ENCODE results near the gene MCC. TPM values are rescaled to one million over a fixed set of nuclear protein-coding genes. Genes with fewer than 3 reads are reported as not detected.

MCC gene
- total and polyA plus RNA-seq, 2 experiments from 2014 or later = 3.4 to 8.8 TPM

DNA sequence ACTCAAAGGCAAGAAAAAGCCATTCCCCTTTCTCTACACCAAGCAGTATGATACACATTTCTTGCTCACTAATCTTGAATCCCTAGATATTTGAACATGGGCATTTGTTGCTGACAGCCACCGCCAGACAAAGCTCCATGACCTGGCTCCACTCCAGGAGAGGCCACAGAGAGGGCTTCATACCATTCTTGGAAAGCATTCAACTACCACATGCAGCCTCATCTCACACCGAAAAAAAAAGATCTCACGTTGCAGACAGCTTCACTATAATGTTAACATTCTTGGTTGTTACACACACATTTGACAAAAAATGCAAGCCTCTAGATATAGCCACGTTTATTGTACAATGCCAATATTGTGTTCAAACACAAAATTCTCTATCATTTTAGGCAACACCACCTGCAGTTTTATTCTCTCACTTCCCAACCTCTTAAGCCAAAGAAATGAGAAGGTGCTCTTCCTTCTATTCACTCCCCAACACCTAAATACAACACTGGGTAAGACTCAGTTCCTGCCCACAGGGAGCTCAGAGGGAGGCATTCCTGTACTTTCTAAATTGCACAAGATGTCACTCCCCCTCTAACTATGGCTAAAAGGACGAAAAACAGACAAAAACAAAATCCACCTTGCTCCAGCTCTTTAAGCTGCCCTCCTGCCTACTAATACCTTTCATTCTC, 275.9 kb downstream of the MCC start:
- Histone ChIP-seq H3K79me2 (ENCODE audit: insufficient read depth) (no peaks in the 10 kb centered on the region; the same call in 1 of the 2 replicates), H3K4me3 (no peak overlapping the region), H3K27me3 (replicated peaks; ENCODE audit: insufficient read depth) (no peaks in the 10 kb centered on the region), H4K20me1 (ENCODE audit: insufficient read depth) (no peaks in the 10 kb centered on the region), H3K36me3 (ENCODE audit: low read depth) (no peaks in the 10 kb centered on the region), H2AFZ (no peak overlapping the region), H3K9me3 (ENCODE audit: low read depth) (no peaks in the 10 kb centered on the region), H3K9me2 (ENCODE audit: insufficient read depth) (no peaks in the 10 kb centered on the region), H3K4me1 (ENCODE audit: insufficient read depth) (peaks cover 6% of the 10 kb centered on the region), H3K4me2 (ENCODE audit: unreplicated experiment) (no peak overlapping the region), H3K27ac (no peak overlapping the region), H3F3A (ENCODE audit: insufficient read depth) (no peaks in the 10 kb centered on the region), H3K9ac (no peak overlapping the region)
- peak; percentile 39 for DNase-seq
- TF ChIP-seq EZH2 (IDR thresholded peaks at IDR 0.05; ENCODE audit: insufficient read depth, poor library complexity, severe bottlenecking) = no peak
- WGBS, 2 experiments (ENCODE audit: low coverage in 1 of 2, low lambda C conversion rate in 2 of 2, missing lambda C conversion rate in 2 of 2) = 40 to 41% methylated on average over 5 of the region's 5 CpGs
- in situ Hi-C loops (cut with MboI) = no loop called here

DNA sequence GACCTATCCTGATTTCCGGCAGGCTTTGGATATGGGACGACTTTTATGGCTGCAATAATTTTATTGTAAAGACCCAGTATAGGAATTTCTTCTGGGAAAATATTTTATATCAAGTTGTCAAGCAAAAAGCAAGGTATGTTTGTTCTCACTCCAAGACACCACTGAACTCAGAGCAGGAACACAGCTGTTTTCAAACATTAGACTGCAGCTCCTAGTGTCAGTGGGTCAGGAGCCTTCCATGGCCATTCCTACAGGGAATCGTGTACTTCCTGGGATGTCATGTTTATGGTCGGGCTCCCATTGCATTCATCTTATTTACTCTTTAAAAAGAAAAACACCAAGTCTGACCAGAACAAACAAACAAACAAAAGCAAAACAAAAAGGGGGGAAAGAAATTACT, 278.8 kb downstream of the MCC start:
- H2AFZ ChIP-seq = no peak overlapping the region
- no peak overlapping the region for H3K4me2 ChIP-seq (ENCODE audit: unreplicated experiment)
- H3K4me1 ChIP-seq (ENCODE audit: insufficient read depth) = peaks cover 6% of the 10 kb centered on the region
- no peaks in the 10 kb centered on the region; the same call in 1 of the 2 replicates for H3K79me2 ChIP-seq (ENCODE audit: insufficient read depth)
- H3K27ac ChIP-seq = no peak overlapping the region
- no peaks in the 10 kb centered on the region for H3K36me3 ChIP-seq (ENCODE audit: low read depth)
- TF ChIP-seq EZH2 (IDR thresholded peaks at IDR 0.05; ENCODE audit: insufficient read depth, poor library complexity, severe bottlenecking) = no peak
- no peak for TF ChIP-seq EZH2phosphoT487 (IDR thresholded peaks at IDR 0.05; ENCODE audit: insufficient read depth, low read depth)
- no peaks in the 10 kb centered on the region for H3F3A ChIP-seq (ENCODE audit: insufficient read depth)
- WGBS, 2 experiments (ENCODE audit: low coverage in 1 of 2, low lambda C conversion rate in 2 of 2, missing lambda C conversion rate in 2 of 2) = 72 to 75% methylated on average over 4 of the region's 4 CpGs
- no peaks in the 10 kb centered on the region for H3K27me3 ChIP-seq (replicated peaks; ENCODE audit: insufficient read depth)
- H3K9me3 ChIP-seq (ENCODE audit: low read depth) = no peaks in the 10 kb centered on the region
- no peaks in the 10 kb centered on the region for H4K20me1 ChIP-seq (ENCODE audit: insufficient read depth)
- in situ Hi-C loops (cut with MboI) = no loop called here
- DNase-seq = no peak
- no peaks in the 10 kb centered on the region for H3K9me2 ChIP-seq (ENCODE audit: insufficient read depth)
- no peak overlapping the region for H3K9ac ChIP-seq
- no peak overlapping the region for H3K4me3 ChIP-seq

DNA sequence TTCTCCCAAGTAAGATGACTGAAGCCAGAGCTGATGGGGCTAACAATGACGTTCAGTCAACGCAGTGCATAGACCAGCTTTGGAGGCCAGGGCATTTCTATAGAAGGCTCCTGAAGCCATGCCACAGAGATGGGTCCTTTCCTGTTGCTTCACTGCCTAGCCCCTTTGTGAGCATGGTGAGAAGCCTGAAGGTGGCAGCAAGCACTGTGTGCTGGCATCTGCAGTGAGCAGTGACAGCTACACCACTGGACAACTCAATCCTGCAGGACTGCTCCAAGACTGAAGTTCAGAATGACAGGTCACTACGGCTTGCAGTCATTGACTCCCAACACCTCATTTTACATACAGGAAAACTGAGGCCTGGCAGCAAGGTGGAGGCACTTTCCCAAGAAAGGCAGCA, 282.4 kb downstream of the MCC start:
- H4K20me1 ChIP-seq (ENCODE audit: insufficient read depth) = no peaks in the 10 kb centered on the region
- in situ Hi-C loops (cut with MboI) = no loop called here
- H3K9me3 ChIP-seq (ENCODE audit: low read depth) = no peaks in the 10 kb centered on the region
- no peak overlapping the region for H3K9ac ChIP-seq
- no peak overlapping the region for H3K4me3 ChIP-seq
- peaks cover 19% of the 10 kb centered on the region for H3K4me1 ChIP-seq (ENCODE audit: insufficient read depth)
- H3K9me2 ChIP-seq (ENCODE audit: insufficient read depth) = no peaks in the 10 kb centered on the region
- H3F3A ChIP-seq (ENCODE audit: insufficient read depth) = no peaks in the 10 kb centered on the region
- TF ChIP-seq EZH2 (IDR thresholded peaks at IDR 0.05; ENCODE audit: insufficient read depth, poor library complexity, severe bottlenecking) = no peak
- no peak for DNase-seq
- no peaks in the 10 kb centered on the region for H3K27me3 ChIP-seq (replicated peaks; ENCODE audit: insufficient read depth)
- no peaks in the 10 kb centered on the region; the same call in 1 of the 2 replicates for H3K79me2 ChIP-seq (ENCODE audit: insufficient read depth)
- H3K27ac ChIP-seq = no peak overlapping the region
- H3K36me3 ChIP-seq (ENCODE audit: low read depth) = no peaks in the 10 kb centered on the region
- no peak overlapping the region for H3K4me2 ChIP-seq (ENCODE audit: unreplicated experiment)
- no peak overlapping the region for H2AFZ ChIP-seq
- 85 to 97% methylated on average over 3 of the region's 3 CpGs for WGBS, 2 experiments (ENCODE audit: low coverage in 1 of 2, low lambda C conversion rate in 2 of 2, missing lambda C conversion rate in 2 of 2)

DNA sequence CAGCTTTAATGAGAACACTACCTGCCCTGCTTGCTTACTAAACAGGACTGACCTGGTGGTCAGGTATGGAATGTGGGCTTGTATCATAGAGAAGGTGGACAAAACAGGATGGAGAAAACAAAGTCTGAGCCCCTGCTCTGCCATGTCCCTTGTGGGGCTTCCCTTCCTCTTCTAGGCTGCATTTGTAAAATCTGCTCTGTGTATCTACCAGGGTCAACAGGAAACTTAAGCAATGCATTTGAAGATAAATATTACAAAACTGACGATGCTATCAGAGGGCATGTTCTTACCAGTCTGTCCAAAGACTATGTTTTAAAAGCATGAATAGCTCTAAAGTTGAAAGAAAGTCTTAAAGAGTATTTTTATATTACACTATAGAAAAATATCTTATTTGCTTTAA, 282.9 kb downstream of the MCC start:
- in situ Hi-C loops (cut with MboI) = no loop called here
- Histone ChIP-seq H3K36me3 (ENCODE audit: low read depth) (no peaks in the 10 kb centered on the region), H4K20me1 (ENCODE audit: insufficient read depth) (no peaks in the 10 kb centered on the region), H3K79me2 (ENCODE audit: insufficient read depth) (no peaks in the 10 kb centered on the region; the same call in 1 of the 2 replicates), H3K4me3 (no peak overlapping the region), H3K27ac (no peak overlapping the region), H3F3A (ENCODE audit: insufficient read depth) (no peaks in the 10 kb centered on the region), H3K9me2 (ENCODE audit: insufficient read depth) (no peaks in the 10 kb centered on the region), H3K9me3 (ENCODE audit: low read depth) (no peaks in the 10 kb centered on the region), H3K9ac (no peak overlapping the region), H2AFZ (no peak overlapping the region), H3K4me1 (ENCODE audit: insufficient read depth) (peaks cover 19% of the 10 kb centered on the region), H3K27me3 (replicated peaks; ENCODE audit: insufficient read depth) (no peaks in the 10 kb centered on the region), H3K4me2 (ENCODE audit: unreplicated experiment) (no peak overlapping the region)
- TF ChIP-seq EZH2phosphoT487 (IDR thresholded peaks at IDR 0.05; ENCODE audit: insufficient read depth, low read depth) (no peak), EZH2 (IDR thresholded peaks at IDR 0.05; ENCODE audit: insufficient read depth, poor library complexity, severe bottlenecking) (no peak)
- DNase-seq = no peak
- WGBS, 2 experiments (ENCODE audit: low coverage in 1 of 2, low lambda C conversion rate in 2 of 2, missing lambda C conversion rate in 2 of 2) = 96 to 100% methylated on average over 1 of the region's 1 CpG
